ENCODE measurements around the gene HDAC11.
"Not testable (repeated sequence)": the region's sequence is repeated elsewhere in the genome, so short reads cannot be mapped to it uniquely, and the experiment has no call there.

Gene HDAC11

DNA sequence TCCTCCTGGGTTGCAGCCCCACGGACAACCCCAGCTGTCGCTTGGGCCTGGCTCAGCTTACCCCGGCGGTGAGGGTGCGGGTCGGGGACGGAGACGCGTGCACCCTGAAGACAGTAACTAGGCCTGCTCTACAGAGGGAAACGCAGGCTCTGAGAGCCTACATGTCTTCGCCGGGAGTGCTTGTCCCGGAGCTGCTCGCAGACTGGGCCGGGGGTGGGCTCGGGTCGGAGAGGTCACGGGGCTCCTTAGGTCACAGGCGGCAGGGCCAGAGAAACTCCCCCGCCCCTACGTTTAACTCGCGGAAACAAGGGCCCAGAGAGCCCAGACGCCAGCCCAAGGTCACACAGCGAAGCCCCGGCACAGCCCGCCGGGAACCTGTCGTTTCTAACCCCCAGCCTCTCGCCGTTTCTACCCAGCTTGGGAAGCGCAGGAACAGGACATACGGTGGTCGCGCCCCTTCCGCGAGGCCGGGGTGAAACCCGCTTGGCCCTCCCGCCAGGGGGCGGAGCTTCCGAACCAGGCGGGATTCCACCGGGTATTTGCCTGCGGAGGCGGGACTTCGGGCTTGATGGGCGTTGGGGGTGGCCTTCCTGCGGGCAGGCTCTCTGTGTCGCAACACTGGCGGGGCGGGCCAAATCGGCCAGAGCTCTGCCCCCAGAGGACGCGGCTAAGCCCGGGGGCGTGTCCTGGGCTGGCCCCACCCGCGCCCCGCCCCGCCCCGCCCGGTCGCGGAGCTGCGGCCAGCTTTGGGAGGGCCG lies at the start of gene HDAC11:
Gene HDAC11 (plus strand): TSS at position 725 of the 758 bp plus-strand sequence. CDS start 42 bp downstream, outside the sequence.
- TF ChIP-seq, protein P1, sequence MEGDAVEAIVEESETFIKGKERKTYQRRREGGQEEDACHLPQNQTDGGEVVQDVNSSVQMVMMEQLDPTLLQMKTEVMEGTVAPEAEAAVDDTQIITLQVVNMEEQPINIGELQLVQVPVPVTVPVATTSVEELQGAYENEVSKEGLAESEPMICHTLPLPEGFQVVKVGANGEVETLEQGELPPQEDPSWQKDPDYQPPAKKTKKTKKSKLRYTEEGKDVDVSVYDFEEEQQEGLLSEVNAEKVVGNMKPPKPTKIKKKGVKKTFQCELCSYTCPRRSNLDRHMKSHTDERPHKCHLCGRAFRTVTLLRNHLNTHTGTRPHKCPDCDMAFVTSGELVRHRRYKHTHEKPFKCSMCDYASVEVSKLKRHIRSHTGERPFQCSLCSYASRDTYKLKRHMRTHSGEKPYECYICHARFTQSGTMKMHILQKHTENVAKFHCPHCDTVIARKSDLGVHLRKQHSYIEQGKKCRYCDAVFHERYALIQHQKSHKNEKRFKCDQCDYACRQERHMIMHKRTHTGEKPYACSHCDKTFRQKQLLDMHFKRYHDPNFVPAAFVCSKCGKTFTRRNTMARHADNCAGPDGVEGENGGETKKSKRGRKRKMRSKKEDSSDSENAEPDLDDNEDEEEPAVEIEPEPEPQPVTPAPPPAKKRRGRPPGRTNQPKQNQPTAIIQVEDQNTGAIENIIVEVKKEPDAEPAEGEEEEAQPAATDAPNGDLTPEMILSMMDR (IDR thresholded peaks at IDR 0.05; ENCODE audit: insufficient read depth, low read length, missing control alignments) = no peak
- DNase-seq (ENCODE audit: low read depth, low spot score) = peak; percentile 74
- CTCF ChIA-PET = interaction anchor here (0.7 to 10.5 kb wide), 11 partner anchors 16 to 485 kb away, joined by 3 to 142 read pairs (median 4); no protein-coding TSS in a partner anchor
- POLR2A ChIA-PET = interaction anchor here (1.0 to 1.5 kb wide), 2 partner anchors 27 to 101 kb away, joined by 4 to 5 read pairs; no protein-coding TSS in a partner anchor
- peak within 1 kb of the TSS; percentile 78 for H3K4me3 ChIP-seq (ENCODE audit: low read depth, low read length)

GRCh38 chr3:13430411-13430875 lies 49.7 kb upstream of the HDAC11 start:
- CTCF ChIA-PET; H3K4me3 ChIP-seq (ENCODE audit: low read depth, low read length); DNase-seq (ENCODE audit: low read depth, low spot score); POLR2A ChIA-PET: not testable (repeated sequence)

- no peak overlapping the region for H3K4me3 ChIP-seq (ENCODE audit: low read depth, low read length)
- no peak for DNase-seq (ENCODE audit: low read depth, low spot score)
- TF ChIP-seq, protein P1 (IDR thresholded peaks at IDR 0.05; ENCODE audit: insufficient read depth, low read length, missing control alignments) = no peak
- ChIA-PET POLR2A (no interaction called here), CTCF (no interaction called here)
These were observed 48.0 kb upstream of the HDAC11 start for GRCh38 chr3:13432093-13432492.

DNA sequence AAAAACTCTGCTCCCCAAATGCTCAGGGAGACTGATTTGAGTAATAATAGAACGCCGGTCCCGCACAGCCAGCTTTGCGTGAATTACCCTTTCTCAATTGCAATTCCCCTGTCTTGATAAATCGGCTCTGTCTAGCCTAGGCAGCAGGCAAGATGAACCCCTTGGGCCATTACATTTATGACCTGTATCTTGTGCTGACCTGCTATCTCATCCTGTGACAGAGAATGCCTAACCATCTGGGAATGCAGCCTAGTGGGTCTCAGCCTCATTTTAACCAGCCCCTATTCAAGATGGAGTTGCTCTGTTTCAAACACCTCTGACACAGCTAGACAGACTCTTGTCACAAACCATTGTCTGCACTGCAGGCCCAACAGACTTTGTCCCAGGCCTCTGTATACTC lies 46.2 kb upstream of the HDAC11 start:
- POLR2A ChIA-PET = no interaction called here
- CTCF ChIA-PET = interaction anchor here (1.4 kb wide), 1 partner anchor 19 kb away, joined by 8 read pairs; no protein-coding TSS in a partner anchor
- TF ChIP-seq, protein P1 (IDR thresholded peaks at IDR 0.05; ENCODE audit: insufficient read depth, low read length, missing control alignments) = no peak
- H3K4me3 ChIP-seq (ENCODE audit: low read depth, low read length) = no peak overlapping the region
- DNase-seq (ENCODE audit: low read depth, low spot score) = no peak

GRCh38 chr3:13436213-13436612 lies 43.9 kb upstream of the HDAC11 start:
- CTCF ChIA-PET; H3K4me3 ChIP-seq (ENCODE audit: low read depth, low read length); DNase-seq (ENCODE audit: low read depth, low spot score); POLR2A ChIA-PET: not testable (repeated sequence)

- TF ChIP-seq, protein P1 (IDR thresholded peaks at IDR 0.05; ENCODE audit: insufficient read depth, low read length, missing control alignments) = no peak
- H3K4me3 ChIP-seq (ENCODE audit: low read depth, low read length) = no peak overlapping the region
- no peak for DNase-seq (ENCODE audit: low read depth, low spot score)
- ChIA-PET CTCF (interaction anchor here (1.1 to 1.4 kb wide), 3 partner anchors 13 to 349 kb away, joined by 3 to 5 read pairs (median 5); no protein-coding TSS in a partner anchor), POLR2A (no interaction called here)
These were observed 39.8 kb upstream of the HDAC11 start for GRCh38 chr3:13440204-13440817.

DNA sequence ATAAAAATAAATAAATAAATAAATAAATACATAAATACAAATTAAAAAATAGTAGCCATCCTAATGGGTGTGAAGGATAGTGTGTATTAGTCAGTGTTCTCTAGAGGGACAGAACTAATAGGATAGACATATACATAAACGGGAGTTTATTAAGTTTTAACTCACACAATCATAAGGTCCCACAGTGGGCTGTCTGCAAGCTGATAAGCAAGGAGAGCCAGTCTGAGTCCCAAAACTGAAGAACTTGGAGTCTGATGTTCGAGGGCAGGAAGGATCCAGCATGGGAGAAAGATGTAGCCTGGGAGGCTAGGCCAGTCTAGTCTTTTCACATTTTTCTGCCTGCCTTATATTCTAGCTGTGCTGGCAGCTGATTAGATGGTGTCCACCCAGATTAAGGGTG lies 37.2 kb upstream of the HDAC11 start:
- H3K4me3 ChIP-seq (ENCODE audit: low read depth, low read length); DNase-seq (ENCODE audit: low read depth, low spot score); POLR2A ChIA-PET: not testable (repeated sequence)
- CTCF ChIA-PET = interaction anchor here (1.1 kb wide), 1 partner anchor 10 kb away, joined by 3 read pairs; no protein-coding TSS in a partner anchor
